Vagina (tissue), 2 donors: Measurements from ENCODE around the gene MRPL37.

Experiments
- POLR2AphosphoS5 ChIP-seq, 2 donors: sonication (generic); formaldehyde crosslinking; IDR thresholded peaks; one replicate each; pipeline ENCODE4 v1.9.0; 2017; ENCODE audit warnings: antibody characterized with exemption in 2 of 2, mild to moderate bottlenecking in 2 of 2, low read depth in 1 of 2; ENCODE audit not compliant: insufficient read depth in 1 of 2
- TF ChIP-seq, protein P1 (sequence below), 3 experiments: fragments of 450-650 bp in 2 of 3; fragments of 200-600 bp in 1 of 3; sonication (generic) in 1 of 3; IDR thresholded peaks; one replicate each; pipeline ENCODE4 v1.5.1; 2017 to 2019; ENCODE audit warnings: antibody characterized with exemption in 3 of 3, mild to moderate bottlenecking in 2 of 3, moderate library complexity in 2 of 3

DNA sequence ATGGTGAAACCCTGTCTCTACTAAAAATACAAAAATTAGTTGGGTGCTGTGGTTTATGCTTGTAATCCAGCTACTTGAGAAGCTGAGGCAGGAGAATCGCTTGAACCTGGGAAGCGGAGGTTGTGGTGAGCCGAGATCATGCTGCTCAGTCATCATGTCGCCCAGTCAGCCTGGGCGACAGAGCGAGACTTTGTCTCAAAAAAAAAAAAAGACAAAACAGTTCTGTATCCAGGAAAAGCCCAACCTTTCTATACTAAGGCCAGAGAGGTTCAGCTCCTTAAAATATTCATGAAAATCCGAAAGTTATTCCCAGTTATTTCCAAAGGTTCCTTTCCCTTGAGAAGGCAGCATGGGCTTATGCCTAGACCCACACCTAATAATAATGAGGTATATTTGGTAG is 4.2 kb downstream of the MRPL37 start:
- TF ChIP-seq, protein P1, sequence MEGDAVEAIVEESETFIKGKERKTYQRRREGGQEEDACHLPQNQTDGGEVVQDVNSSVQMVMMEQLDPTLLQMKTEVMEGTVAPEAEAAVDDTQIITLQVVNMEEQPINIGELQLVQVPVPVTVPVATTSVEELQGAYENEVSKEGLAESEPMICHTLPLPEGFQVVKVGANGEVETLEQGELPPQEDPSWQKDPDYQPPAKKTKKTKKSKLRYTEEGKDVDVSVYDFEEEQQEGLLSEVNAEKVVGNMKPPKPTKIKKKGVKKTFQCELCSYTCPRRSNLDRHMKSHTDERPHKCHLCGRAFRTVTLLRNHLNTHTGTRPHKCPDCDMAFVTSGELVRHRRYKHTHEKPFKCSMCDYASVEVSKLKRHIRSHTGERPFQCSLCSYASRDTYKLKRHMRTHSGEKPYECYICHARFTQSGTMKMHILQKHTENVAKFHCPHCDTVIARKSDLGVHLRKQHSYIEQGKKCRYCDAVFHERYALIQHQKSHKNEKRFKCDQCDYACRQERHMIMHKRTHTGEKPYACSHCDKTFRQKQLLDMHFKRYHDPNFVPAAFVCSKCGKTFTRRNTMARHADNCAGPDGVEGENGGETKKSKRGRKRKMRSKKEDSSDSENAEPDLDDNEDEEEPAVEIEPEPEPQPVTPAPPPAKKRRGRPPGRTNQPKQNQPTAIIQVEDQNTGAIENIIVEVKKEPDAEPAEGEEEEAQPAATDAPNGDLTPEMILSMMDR (IDR thresholded peaks at IDR 0.05): no peak
- no peak for TF ChIP-seq POLR2AphosphoS5 (IDR thresholded peaks at IDR 0.05; ENCODE audit: insufficient read depth in 1 of 2, low read depth in 1 of 2)
